ENCODE measurements around the gene DNAI4.
"Not testable (repeated sequence)": the region's sequence is repeated elsewhere in the genome, so short reads cannot be mapped to it uniquely, and the experiment has no call there.

Gene DNAI4

DNA sequence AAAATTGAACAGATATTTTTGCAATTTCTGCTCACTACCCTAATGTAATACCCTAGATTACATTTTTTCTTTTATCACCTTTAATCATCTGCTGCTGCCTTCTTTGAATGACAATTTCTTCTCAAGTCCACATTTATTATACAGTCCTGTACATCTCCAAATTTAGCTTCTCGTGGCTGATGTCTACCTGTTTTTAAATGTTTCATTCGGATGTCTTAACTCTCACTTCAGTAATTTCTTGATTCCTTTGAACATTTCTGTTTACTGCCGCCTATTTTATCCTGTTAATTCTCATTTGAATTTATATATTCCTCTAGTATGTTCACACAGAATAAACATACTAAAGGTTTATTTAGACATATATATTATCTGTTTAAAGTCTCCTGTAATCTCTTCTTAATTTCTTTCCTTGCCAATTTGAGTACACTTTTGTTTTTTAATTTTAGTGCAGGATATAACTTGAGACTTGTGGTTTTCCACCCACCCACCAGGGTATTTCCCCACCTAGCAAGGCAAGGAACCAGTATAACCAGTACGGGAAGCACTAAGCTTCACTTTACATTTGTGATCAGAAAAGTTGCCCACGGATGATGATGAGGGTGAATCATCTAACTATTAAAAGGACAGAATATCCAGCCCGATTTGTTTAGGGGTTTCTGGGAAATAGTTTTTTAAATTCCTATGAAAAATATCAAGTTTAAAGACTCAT, 136.3 kb downstream of the DNAI4 start:
- Histone ChIP-seq H3K27me3 (replicated peaks; ENCODE audit: control insufficient read depth, insufficient read depth, low read length, poor library complexity, severe bottlenecking) (no peaks in the 10 kb centered on the region), H3K4me1 (ENCODE audit: control insufficient read depth, insufficient read depth, low read length, poor library complexity, severe bottlenecking) (no peaks in the 10 kb centered on the region), H3K27ac (ENCODE audit: insufficient read depth, low read length, poor library complexity, severe bottlenecking) (no peak overlapping the region), H3K36me3 (ENCODE audit: control insufficient read depth, insufficient read depth, low read length) (no peaks in the 10 kb centered on the region), H3K9me3 (ENCODE audit: control insufficient read depth, low read length) (no peaks in the 10 kb centered on the region), H3K4me3 (ENCODE audit: insufficient read depth, low read depth, low read length, poor library complexity, severe bottlenecking) (no peak overlapping the region)
- peak in 1 of 3 donors; percentile 9 for DNase-seq

- Histone ChIP-seq H3K27me3 (replicated peaks; ENCODE audit: control insufficient read depth, insufficient read depth, low read length, poor library complexity, severe bottlenecking) (no peaks in the 10 kb centered on the region), H3K4me1 (ENCODE audit: control insufficient read depth, insufficient read depth, low read length, poor library complexity, severe bottlenecking) (no peaks in the 10 kb centered on the region), H3K27ac (ENCODE audit: insufficient read depth, low read length, poor library complexity, severe bottlenecking) (no peak overlapping the region), H3K9me3 (ENCODE audit: control insufficient read depth, low read length) (no peaks in the 10 kb centered on the region), H3K36me3 (ENCODE audit: control insufficient read depth, insufficient read depth, low read length) (no peaks in the 10 kb centered on the region), H3K4me3 (ENCODE audit: insufficient read depth, low read depth, low read length, poor library complexity, severe bottlenecking) (no peak overlapping the region)
- no peak for DNase-seq
These were observed 137.0 kb downstream of the DNAI4 start for GRCh38 chr1:66787641-66788040.

DNA sequence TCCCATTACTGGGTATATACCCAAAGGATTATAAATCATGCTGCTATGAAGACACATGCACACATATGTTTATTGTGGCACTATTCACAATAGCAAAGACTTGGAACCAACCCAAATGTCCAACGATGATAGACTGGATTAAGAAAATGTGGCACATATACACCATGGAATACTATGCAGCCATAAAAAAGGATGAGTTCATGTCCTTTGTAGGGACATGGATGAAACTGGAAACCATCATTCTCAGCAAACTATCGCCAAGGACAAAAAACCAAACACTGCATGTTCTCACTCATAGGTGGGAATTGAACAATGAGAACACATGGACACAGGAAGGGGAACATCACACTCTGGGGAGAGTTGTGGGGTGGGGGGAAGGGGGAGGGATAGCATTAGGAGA, 138.9 kb downstream of the DNAI4 start:
- H3K27me3 ChIP-seq (replicated peaks; ENCODE audit: control insufficient read depth, insufficient read depth, low read length, poor library complexity, severe bottlenecking); H3K4me3 ChIP-seq (ENCODE audit: insufficient read depth, low read depth, low read length, poor library complexity, severe bottlenecking); H3K9me3 ChIP-seq (ENCODE audit: control insufficient read depth, low read length); H3K36me3 ChIP-seq (ENCODE audit: control insufficient read depth, insufficient read depth, low read length); DNase-seq; H3K27ac ChIP-seq (ENCODE audit: insufficient read depth, low read length, poor library complexity, severe bottlenecking); H3K4me1 ChIP-seq (ENCODE audit: control insufficient read depth, insufficient read depth, low read length, poor library complexity, severe bottlenecking): not testable (repeated sequence)

DNA sequence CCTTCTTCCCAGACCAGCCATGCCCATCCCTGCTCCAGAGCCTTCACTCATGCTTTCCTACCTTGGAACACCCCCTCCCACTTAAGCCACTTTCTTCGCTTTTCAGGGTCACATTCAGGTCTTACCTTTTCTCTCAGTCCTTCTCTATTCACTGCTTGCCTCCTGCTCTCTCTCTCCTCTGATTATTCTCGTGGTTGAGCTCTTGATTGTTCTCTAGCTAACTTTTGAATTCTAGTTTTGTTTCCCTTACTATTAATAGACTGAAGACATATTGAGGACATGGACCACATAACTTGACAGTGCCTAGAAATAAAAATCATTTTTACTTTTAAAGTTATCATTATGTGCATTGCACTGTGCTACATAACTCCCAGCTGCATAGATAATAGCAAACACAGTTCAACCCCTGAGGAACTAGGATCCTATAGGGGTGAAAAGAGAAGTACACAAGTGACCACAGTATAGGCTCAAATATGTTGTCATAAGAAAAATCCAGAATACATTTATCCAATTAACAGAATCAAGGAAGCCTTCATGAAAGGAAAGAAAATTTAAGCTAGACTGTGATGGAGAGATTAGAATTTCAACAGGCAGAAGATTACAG, 145.1 kb downstream of the DNAI4 start:
- H3K27ac ChIP-seq (ENCODE audit: insufficient read depth, low read length, poor library complexity, severe bottlenecking): no peak overlapping the region
- no peak overlapping the region for H3K4me3 ChIP-seq (ENCODE audit: insufficient read depth, low read depth, low read length, poor library complexity, severe bottlenecking)
- no peaks in the 10 kb centered on the region for H3K4me1 ChIP-seq (ENCODE audit: control insufficient read depth, insufficient read depth, low read length, poor library complexity, severe bottlenecking)
- H3K36me3 ChIP-seq (ENCODE audit: control insufficient read depth, insufficient read depth, low read length): no peaks in the 10 kb centered on the region
- no peaks in the 10 kb centered on the region for H3K27me3 ChIP-seq (replicated peaks; ENCODE audit: control insufficient read depth, insufficient read depth, low read length, poor library complexity, severe bottlenecking)
- no peak for DNase-seq
- H3K9me3 ChIP-seq (ENCODE audit: control insufficient read depth, low read length): no peaks in the 10 kb centered on the region

GRCh38 chr1:66778969-66779368, 145.7 kb downstream of the DNAI4 start:
- no peaks in the 10 kb centered on the region for H3K36me3 ChIP-seq (ENCODE audit: control insufficient read depth, insufficient read depth, low read length)
- no peak for DNase-seq
- H3K27me3 ChIP-seq (replicated peaks; ENCODE audit: control insufficient read depth, insufficient read depth, low read length, poor library complexity, severe bottlenecking): no peaks in the 10 kb centered on the region
- no peak overlapping the region for H3K4me3 ChIP-seq (ENCODE audit: insufficient read depth, low read depth, low read length, poor library complexity, severe bottlenecking)
- no peak overlapping the region for H3K27ac ChIP-seq (ENCODE audit: insufficient read depth, low read length, poor library complexity, severe bottlenecking)
- H3K9me3 ChIP-seq (ENCODE audit: control insufficient read depth, low read length): no peaks in the 10 kb centered on the region
- H3K4me1 ChIP-seq (ENCODE audit: control insufficient read depth, insufficient read depth, low read length, poor library complexity, severe bottlenecking): no peaks in the 10 kb centered on the region

GRCh38 chr1:66778266-66778665, 146.4 kb downstream of the DNAI4 start:
- Histone ChIP-seq H3K4me3 (ENCODE audit: insufficient read depth, low read depth, low read length, poor library complexity, severe bottlenecking) (no peak overlapping the region), H3K9me3 (ENCODE audit: control insufficient read depth, low read length) (no peaks in the 10 kb centered on the region), H3K27ac (ENCODE audit: insufficient read depth, low read length, poor library complexity, severe bottlenecking) (no peak overlapping the region), H3K4me1 (ENCODE audit: control insufficient read depth, insufficient read depth, low read length, poor library complexity, severe bottlenecking) (no peaks in the 10 kb centered on the region), H3K27me3 (replicated peaks; ENCODE audit: control insufficient read depth, insufficient read depth, low read length, poor library complexity, severe bottlenecking) (no peaks in the 10 kb centered on the region), H3K36me3 (ENCODE audit: control insufficient read depth, insufficient read depth, low read length) (no peaks in the 10 kb centered on the region)
- DNase-seq: no peak

DNA sequence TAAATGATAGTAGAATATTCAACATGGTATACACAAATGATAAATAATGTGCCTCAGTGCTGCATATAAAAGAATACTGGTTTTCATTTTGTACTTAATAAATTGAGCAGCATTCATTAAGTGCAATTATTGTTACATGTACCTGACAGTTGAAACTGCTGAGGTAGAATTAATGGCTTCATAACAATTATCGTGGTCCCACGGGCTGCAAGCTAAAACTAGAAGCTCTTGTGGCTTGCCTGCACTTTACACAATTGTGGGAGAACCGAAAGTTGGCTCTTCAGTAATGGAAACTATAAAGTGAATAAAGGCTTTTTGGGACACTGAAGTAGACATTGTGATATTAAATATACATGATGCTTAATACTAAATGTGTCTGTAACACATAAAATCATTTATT, 146.8 kb downstream of the DNAI4 start:
- H3K27ac ChIP-seq (ENCODE audit: insufficient read depth, low read length, poor library complexity, severe bottlenecking): no peak overlapping the region
- no peak overlapping the region for H3K4me3 ChIP-seq (ENCODE audit: insufficient read depth, low read depth, low read length, poor library complexity, severe bottlenecking)
- no peaks in the 10 kb centered on the region for H3K4me1 ChIP-seq (ENCODE audit: control insufficient read depth, insufficient read depth, low read length, poor library complexity, severe bottlenecking)
- H3K36me3 ChIP-seq (ENCODE audit: control insufficient read depth, insufficient read depth, low read length): no peaks in the 10 kb centered on the region
- no peak for DNase-seq
- H3K27me3 ChIP-seq (replicated peaks; ENCODE audit: control insufficient read depth, insufficient read depth, low read length, poor library complexity, severe bottlenecking): no peaks in the 10 kb centered on the region
- no peaks in the 10 kb centered on the region for H3K9me3 ChIP-seq (ENCODE audit: control insufficient read depth, low read length)

- Histone ChIP-seq H3K27me3 (replicated peaks; ENCODE audit: control insufficient read depth, insufficient read depth, low read length, poor library complexity, severe bottlenecking) (no peaks in the 10 kb centered on the region), H3K4me1 (ENCODE audit: control insufficient read depth, insufficient read depth, low read length, poor library complexity, severe bottlenecking) (no peaks in the 10 kb centered on the region), H3K36me3 (ENCODE audit: control insufficient read depth, insufficient read depth, low read length) (no peaks in the 10 kb centered on the region), H3K27ac (ENCODE audit: insufficient read depth, low read length, poor library complexity, severe bottlenecking) (no peak overlapping the region), H3K9me3 (ENCODE audit: control insufficient read depth, low read length) (no peaks in the 10 kb centered on the region), H3K4me3 (ENCODE audit: insufficient read depth, low read depth, low read length, poor library complexity, severe bottlenecking) (no peak overlapping the region)
- DNase-seq: no peak
These were observed 149.0 kb downstream of the DNAI4 start for GRCh38 chr1:66775646-66776045.

- no peak overlapping the region for H3K4me3 ChIP-seq (ENCODE audit: insufficient read depth, low read depth, low read length, poor library complexity, severe bottlenecking)
- no peaks in the 10 kb centered on the region for H3K4me1 ChIP-seq (ENCODE audit: control insufficient read depth, insufficient read depth, low read length, poor library complexity, severe bottlenecking)
- H3K36me3 ChIP-seq (ENCODE audit: control insufficient read depth, insufficient read depth, low read length): no peaks in the 10 kb centered on the region
- H3K27ac ChIP-seq (ENCODE audit: insufficient read depth, low read length, poor library complexity, severe bottlenecking): no peak overlapping the region
- DNase-seq: no peak
- no peaks in the 10 kb centered on the region for H3K27me3 ChIP-seq (replicated peaks; ENCODE audit: control insufficient read depth, insufficient read depth, low read length, poor library complexity, severe bottlenecking)
- no peaks in the 10 kb centered on the region for H3K9me3 ChIP-seq (ENCODE audit: control insufficient read depth, low read length)
These were observed 150.2 kb downstream of the DNAI4 start for GRCh38 chr1:66774438-66774837.

GRCh38 chr1:66773227-66773626, 151.4 kb downstream of the DNAI4 start:
- Histone ChIP-seq H3K27ac (ENCODE audit: insufficient read depth, low read length, poor library complexity, severe bottlenecking) (no peak overlapping the region), H3K9me3 (ENCODE audit: control insufficient read depth, low read length) (no peaks in the 10 kb centered on the region), H3K27me3 (replicated peaks; ENCODE audit: control insufficient read depth, insufficient read depth, low read length, poor library complexity, severe bottlenecking) (no peaks in the 10 kb centered on the region), H3K4me3 (ENCODE audit: insufficient read depth, low read depth, low read length, poor library complexity, severe bottlenecking) (no peak overlapping the region), H3K4me1 (ENCODE audit: control insufficient read depth, insufficient read depth, low read length, poor library complexity, severe bottlenecking) (peaks cover 4% of the 10 kb centered on the region), H3K36me3 (ENCODE audit: control insufficient read depth, insufficient read depth, low read length) (no peaks in the 10 kb centered on the region)
- no peak for DNase-seq
